CD4-positive, alpha-beta T cell (primary cell): ENCODE data around the gene TTC28. TPM values are rescaled to one million over a fixed set of nuclear protein-coding genes. Genes with fewer than 3 reads are reported as not detected.
"Not testable (repeated sequence)": the region's sequence is repeated elsewhere in the genome, so short reads cannot be mapped to it uniquely, and the experiment has no call there.

ENCODE experiments used
- ATAC-seq: fragments of 200-7000 bp; cut with Tn5 transposase; one replicate; pipeline ENCODE4 v1.10.0; 2022; ENCODE audit warnings: mild to moderate bottlenecking; ENCODE audit not compliant: poor library complexity
- CTCF ChIA-PET: fragments of 350-600 bp; sonication (Branson Sonifier 250); formaldehyde crosslinking; loops from one replicate; lab custom pipeline; 2021; ENCODE audit warnings: antibody characterized with exemption, inconsistent platforms; lab: Charles Lee
- POLR2A ChIA-PET: fragments of 350-600 bp; sonication (Branson Sonifier 250); formaldehyde crosslinking; loops from one replicate; lab custom pipeline; 2021; ENCODE audit warnings: antibody characterized with exemption, inconsistent platforms; lab: Charles Lee
- DNase-seq, 14 experiments: peaks; one replicate each; pipeline ENCODE4 v3.0.0-alpha.2; 2013 to 2020; ENCODE audit warnings: mixed read lengths in 2 of 14
- H3K27ac ChIP-seq, 2 donors: one replicate each; pipeline versions ENCODE4 v1.5.1 to v1.7.0; 2013; ENCODE audit warnings: low read length in 2 of 2, low read depth in 1 of 2, mild to moderate bottlenecking in 1 of 2
- H3K27me3 ChIP-seq, 2 experiments: 1 replicate in 1 of 2; 2 replicates in 1 of 2; pipeline versions ENCODE4 v1.6.1 to v1.7.0; 2013; ENCODE audit warnings: low read length in 2 of 2, control low read depth in 1 of 2, mild to moderate bottlenecking in 1 of 2, moderate library complexity in 1 of 2; ENCODE audit not compliant: insufficient read depth in 2 of 2, control insufficient read depth in 1 of 2
- H3K36me3 ChIP-seq: one replicate; pipeline ENCODE4 v1.6.1; 2013; ENCODE audit warnings: low read length, control low read depth; ENCODE audit not compliant: insufficient read depth
- H3K4me1 ChIP-seq: one replicate; pipeline ENCODE4 v1.6.1; 2013; ENCODE audit warnings: low read length, control low read depth; ENCODE audit not compliant: insufficient read depth
- H3K4me3 ChIP-seq: one replicate; pipeline ENCODE4 v1.5.1; 2013; ENCODE audit warnings: mild to moderate bottlenecking, low read length, moderate library complexity
- H3K9me3 ChIP-seq, 2 experiments: 1 replicate in 1 of 2; 2 replicates in 1 of 2; pipeline versions ENCODE4 v1.6.1 to v1.7.0; 2013; ENCODE audit warnings: low read length in 2 of 2, mild to moderate bottlenecking in 2 of 2, control low read depth in 1 of 2, moderate library complexity in 1 of 2; ENCODE audit not compliant: control insufficient read depth in 1 of 2, insufficient read depth in 1 of 2
- H3K27ac Mint-ChIP-seq: one replicate; pipeline ENCODE4 v1.8.0; 2020; ENCODE audit warnings: mixed read lengths
- H3K27me3 Mint-ChIP-seq: one replicate; pipeline ENCODE4 v1.8.0; 2021; ENCODE audit warnings: mixed read lengths
- H3K36me3 Mint-ChIP-seq: one replicate; pipeline ENCODE4 v1.8.0; 2021; ENCODE audit warnings: low read depth, mixed read lengths
- H3K4me1 Mint-ChIP-seq: one replicate; pipeline ENCODE4 v1.8.0; 2021; ENCODE audit warnings: low read depth, mixed read lengths
- H3K4me3 Mint-ChIP-seq: one replicate; pipeline ENCODE4 v1.8.0; 2020; ENCODE audit warnings: mild to moderate bottlenecking, mixed read lengths
- H3K9me3 Mint-ChIP-seq: one replicate; pipeline ENCODE4 v1.8.0; 2020; ENCODE audit warnings: mixed read lengths
- intact Hi-C, 2 experiments: fragments of 100-400 bp; cut with DNase I in 1 of 2; cut with micrococcal nuclease in 1 of 2; formaldehyde crosslinking; loops; one replicate each; pipeline versions ENCODE4 v1.15.1 to v1.9.0; 2023 to 2025; cut with DNase I, micrococcal nuclease
- total RNA-seq, 174 experiments: library from RNA in 2 of 174; stranded (reverse) in 2 of 174; gene quantifications; one replicate each; pipeline ENCODE4 v1.2.3 and lab custom pipeline; 2021 to 2026
- TF ChIP-seq, protein P1 (sequence below): fragments of 200-600 bp; IDR thresholded peaks from one replicate; pipeline ENCODE4 v1.8.0; 2022; ENCODE audit warnings: antibody characterized with exemption, mild to moderate bottlenecking

Gene TTC28
- total RNA-seq, 2 experiments from 2014 or later, result 4.6 to 5.7 TPM

DNA sequence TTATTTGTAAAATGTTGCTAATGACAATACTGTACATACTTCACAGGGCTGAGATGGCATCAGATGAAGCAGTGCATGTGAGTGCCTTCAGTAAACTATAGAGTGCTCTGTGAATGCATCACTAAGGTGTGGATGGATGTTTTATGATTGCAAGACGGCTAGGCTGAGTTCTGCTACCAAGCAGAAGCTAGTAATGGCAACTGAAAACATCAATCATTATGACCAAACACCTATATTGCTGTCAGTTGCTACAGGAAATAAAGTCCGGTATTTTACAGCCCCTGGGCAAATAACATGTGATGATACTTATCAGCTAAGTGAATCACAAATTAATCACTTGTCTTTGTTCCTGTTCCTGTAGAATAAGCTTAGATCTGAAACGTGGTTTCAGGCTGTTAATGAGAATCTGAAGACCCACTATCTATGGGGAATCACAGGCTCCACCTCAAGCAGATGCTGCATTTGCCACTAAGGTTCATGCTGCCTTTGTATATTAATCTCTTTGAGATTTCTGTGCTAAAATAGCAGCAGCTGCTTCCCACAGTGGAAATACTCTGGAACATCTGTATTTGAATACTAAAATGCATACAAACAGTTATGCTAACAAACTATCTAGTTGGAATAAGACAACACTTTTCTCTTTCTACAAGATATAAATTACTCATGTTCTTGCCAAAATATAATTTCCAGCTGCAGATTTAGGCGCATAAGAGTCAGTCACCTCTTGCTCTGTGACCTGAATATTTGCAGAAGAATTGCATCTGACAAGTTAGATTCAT is 506.6 kb downstream of the TTC28 start:
- no peak for DNase-seq
- Histone ChIP-seq H3K4me3 (no peak overlapping the region), H3K27me3 (no peaks in the 10 kb centered on the region), H3K4me1 (no peaks in the 10 kb centered on the region), H3K9me3 (peaks cover 0 to 4% of the 10 kb centered on the region in 2 experiments), H3K27ac (no peak overlapping the region), H3K36me3 (no peaks in the 10 kb centered on the region)
- no peak overlapping the region for H3K4me3 Mint-ChIP-seq
- H3K9me3 Mint-ChIP-seq, result peaks cover 2% of the 10 kb centered on the region
- ChIA-PET POLR2A (no interaction called here), CTCF (no interaction called here)
- no peaks in the 10 kb centered on the region for H3K4me1 Mint-ChIP-seq
- no peak for ATAC-seq
- TF ChIP-seq, protein P1, sequence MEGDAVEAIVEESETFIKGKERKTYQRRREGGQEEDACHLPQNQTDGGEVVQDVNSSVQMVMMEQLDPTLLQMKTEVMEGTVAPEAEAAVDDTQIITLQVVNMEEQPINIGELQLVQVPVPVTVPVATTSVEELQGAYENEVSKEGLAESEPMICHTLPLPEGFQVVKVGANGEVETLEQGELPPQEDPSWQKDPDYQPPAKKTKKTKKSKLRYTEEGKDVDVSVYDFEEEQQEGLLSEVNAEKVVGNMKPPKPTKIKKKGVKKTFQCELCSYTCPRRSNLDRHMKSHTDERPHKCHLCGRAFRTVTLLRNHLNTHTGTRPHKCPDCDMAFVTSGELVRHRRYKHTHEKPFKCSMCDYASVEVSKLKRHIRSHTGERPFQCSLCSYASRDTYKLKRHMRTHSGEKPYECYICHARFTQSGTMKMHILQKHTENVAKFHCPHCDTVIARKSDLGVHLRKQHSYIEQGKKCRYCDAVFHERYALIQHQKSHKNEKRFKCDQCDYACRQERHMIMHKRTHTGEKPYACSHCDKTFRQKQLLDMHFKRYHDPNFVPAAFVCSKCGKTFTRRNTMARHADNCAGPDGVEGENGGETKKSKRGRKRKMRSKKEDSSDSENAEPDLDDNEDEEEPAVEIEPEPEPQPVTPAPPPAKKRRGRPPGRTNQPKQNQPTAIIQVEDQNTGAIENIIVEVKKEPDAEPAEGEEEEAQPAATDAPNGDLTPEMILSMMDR, result no peak
- intact Hi-C loops, result no loop called here
- no peak overlapping the region for H3K27ac Mint-ChIP-seq
- H3K36me3 Mint-ChIP-seq, result no peaks in the 10 kb centered on the region
- H3K27me3 Mint-ChIP-seq, result no peaks in the 10 kb centered on the region

DNA sequence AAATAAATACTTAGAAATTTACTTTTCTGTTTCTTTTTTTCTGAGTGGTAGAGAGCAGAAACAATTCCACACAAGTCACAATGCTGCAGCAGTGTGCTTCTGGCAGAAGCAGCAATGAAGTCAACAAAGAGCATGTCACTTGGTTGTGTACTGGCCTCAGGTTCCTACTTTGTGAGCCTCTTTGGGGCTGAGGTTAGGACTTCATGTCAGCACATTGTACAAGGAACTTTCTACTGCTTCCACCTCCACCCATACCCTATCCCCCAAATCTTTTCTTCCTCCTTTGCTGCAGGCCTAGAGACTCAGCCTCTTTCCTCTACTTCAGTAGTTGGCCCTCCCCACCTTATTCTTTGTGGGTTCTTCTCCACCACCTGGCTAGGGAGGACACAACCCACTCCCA is 507.9 kb downstream of the TTC28 start:
- Mint-ChIP-seq H3K9me3 (peaks cover 9% of the 10 kb centered on the region), H3K4me3 (no peak overlapping the region), H3K27me3 (no peaks in the 10 kb centered on the region), H3K27ac (no peak overlapping the region), H3K4me1 (no peaks in the 10 kb centered on the region), H3K36me3 (no peaks in the 10 kb centered on the region)
- DNase-seq (no peak), ATAC-seq (no peak)
- Histone ChIP-seq H3K36me3 (no peaks in the 10 kb centered on the region), H3K4me3 (no peak overlapping the region), H3K9me3 (peaks cover 0 to 4% of the 10 kb centered on the region in 2 experiments), H3K27ac (no peak overlapping the region), H3K27me3 (no peaks in the 10 kb centered on the region), H3K4me1 (no peaks in the 10 kb centered on the region)
- ChIA-PET CTCF (no interaction called here), POLR2A (no interaction called here)
- intact Hi-C loops, result no loop called here
- TF ChIP-seq, protein P1, result no peak

DNA sequence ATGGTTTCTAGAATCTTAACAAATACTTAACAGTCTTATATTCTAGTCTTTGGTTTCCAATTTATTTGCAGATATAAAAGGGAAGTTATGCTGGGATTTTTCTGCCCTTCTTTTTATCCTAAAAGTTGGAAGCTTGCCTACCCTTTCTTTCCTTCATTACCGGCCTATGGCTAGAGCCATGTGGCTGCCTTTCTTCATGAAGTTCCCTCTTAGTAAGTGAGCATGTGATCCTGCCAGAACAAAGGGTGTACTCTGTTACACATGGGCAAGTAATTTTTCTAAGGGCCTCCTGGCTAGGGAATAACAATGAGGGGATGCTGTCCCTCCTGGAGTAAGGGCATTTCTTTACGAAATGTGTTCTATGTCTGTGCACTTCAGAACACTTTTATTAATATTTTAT is 508.5 kb downstream of the TTC28 start:
- H3K27ac Mint-ChIP-seq, result no peak overlapping the region
- H3K9me3 ChIP-seq, result peaks cover 0 to 4% of the 10 kb centered on the region in 2 experiments
- no peak overlapping the region for H3K27ac ChIP-seq
- CTCF ChIA-PET, result no interaction called here
- no peaks in the 10 kb centered on the region for H3K36me3 Mint-ChIP-seq
- POLR2A ChIA-PET, result no interaction called here
- H3K4me1 Mint-ChIP-seq, result no peaks in the 10 kb centered on the region
- no peak for DNase-seq
- no peaks in the 10 kb centered on the region for H3K27me3 ChIP-seq
- intact Hi-C loops, result no loop called here
- no peaks in the 10 kb centered on the region for H3K27me3 Mint-ChIP-seq
- no peaks in the 10 kb centered on the region for H3K4me1 ChIP-seq
- H3K4me3 Mint-ChIP-seq, result no peak overlapping the region
- ATAC-seq, result no peak
- TF ChIP-seq, protein P1, result no peak
- H3K4me3 ChIP-seq, result no peak overlapping the region
- H3K36me3 ChIP-seq, result no peaks in the 10 kb centered on the region
- H3K9me3 Mint-ChIP-seq, result peaks cover 9% of the 10 kb centered on the region

DNA sequence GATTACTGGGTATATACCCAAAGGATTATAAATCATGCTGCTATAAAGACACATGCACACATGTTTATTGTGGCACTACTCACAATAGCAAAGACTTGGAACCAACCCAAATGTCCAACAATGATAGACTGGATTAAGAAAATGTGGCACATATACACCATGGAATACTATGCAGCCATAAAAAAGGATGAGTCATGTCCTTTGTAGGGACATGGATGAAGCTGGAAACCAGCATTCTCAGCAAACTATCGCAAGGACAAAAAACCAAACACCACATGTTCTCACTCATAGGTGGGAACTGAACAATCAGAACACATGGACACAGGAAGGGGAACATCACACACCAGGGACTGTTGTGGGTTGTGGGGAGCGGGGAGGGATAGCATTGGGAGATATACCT is 510.3 kb downstream of the TTC28 start:
- H3K4me1 ChIP-seq, H3K27me3 ChIP-seq, POLR2A ChIA-PET, H3K4me3 Mint-ChIP-seq, DNase-seq, H3K4me3 ChIP-seq, H3K27ac Mint-ChIP-seq, CTCF ChIA-PET, H3K36me3 Mint-ChIP-seq, H3K9me3 ChIP-seq, intact Hi-C loops, H3K36me3 ChIP-seq, H3K27ac ChIP-seq, H3K27me3 Mint-ChIP-seq, ATAC-seq, H3K9me3 Mint-ChIP-seq, H3K4me1 Mint-ChIP-seq: not testable (repeated sequence)
